HCT116 (cell line): ENCODE results near the gene UFSP2. TPM values are rescaled to one million over a fixed set of nuclear protein-coding genes. Genes with fewer than 3 reads are reported as not detected.

Experiments
- ATAC-seq: fragments of 200-7000 bp; cut with Tn5 transposase; 2 replicates; pipeline ENCODE4 v1.9.1; 2020; ENCODE audit warnings: mild to moderate bottlenecking, moderate library complexity
- BruUV-seq: library from RNA; stranded (reverse); fragments of 400-500 nt; replicated peaks from 2 replicates; lab custom pipeline; 2021; lab: Mats Ljungman, UMichigan
- CTCF ChIA-PET: fragments of 300-600 bp; sonication (Branson Sonifier 250); formaldehyde crosslinking; loops from one replicate; lab custom pipeline; 2021; ENCODE audit warnings: antibody characterized with exemption; lab: Charles Lee
- POLR2A ChIA-PET: fragments of 300-600, 350-600 bp; sonication (Branson Sonifier 250); formaldehyde crosslinking; loops from one replicate; lab custom pipeline; 2021; ENCODE audit warnings: antibody characterized with exemption; lab: Charles Lee
- RAD21 ChIA-PET, 2 experiments: fragments of 300-600 bp; sonication (Branson Sonifier 250); formaldehyde crosslinking; loops; one replicate each; lab custom pipeline; 2023; ENCODE audit warnings: low total read pairs in 2 of 2; ENCODE audit not compliant: uncharacterized antibody in 2 of 2, unreplicated experiment in 2 of 2, low non-redundant PET in 1 of 2; lab: Charles Lee
- DNase-seq: peaks from one replicate; pipeline ENCODE4 v3.0.0-alpha.2; 2010; ENCODE audit warnings: low read depth, low spot score
- H2AFZ ChIP-seq: fragments of 200-600 bp; shearing (Covaris generic), sonication (generic); 2 replicates; pipeline ENCODE4 v1.6.1; 2017; ENCODE audit warnings: low read depth, mixed run types, mixed read lengths, antibody characterized with exemption, low read length; ENCODE audit not compliant: poor library complexity, severe bottlenecking
- H3K27ac ChIP-seq: 2 replicates; pipeline ENCODE4 v1.5.1; 2012; ENCODE audit warnings: low read depth, low read length
- H3K27me3 ChIP-seq: fragments of 200-600 bp; sonication (generic); 2 replicates; pipeline ENCODE4 v1.6.1; 2016; ENCODE audit warnings: mixed run types, low read length, mixed read lengths; ENCODE audit not compliant: insufficient read depth
- H3K36me3 ChIP-seq, 2 experiments: fragments of 200-500 bp in 1 of 2; fragments of 200-600 bp in 1 of 2; sonication (Bioruptor generic) in 1 of 2; sonication (generic) in 1 of 2; 2 replicates each; pipeline versions ENCODE4 v1.5.1 to v1.6.1; 2014 to 2016; ENCODE audit warnings: low read length in 2 of 2, inconsistent platforms in 1 of 2, mixed read lengths in 1 of 2, mixed run types in 1 of 2; ENCODE audit not compliant: insufficient read depth in 2 of 2, control insufficient read depth in 1 of 2
- H3K4me1 ChIP-seq, 2 experiments: fragments of 200-600 bp in 1 of 2; sonication (generic) in 1 of 2; 2 replicates each; pipeline versions ENCODE4 v1.5.1 to v1.6.1; 2012 to 2017; ENCODE audit warnings: low read length in 2 of 2, inconsistent platforms in 1 of 2, mild to moderate bottlenecking in 1 of 2, mixed read lengths in 1 of 2, mixed run types in 1 of 2, moderate library complexity in 1 of 2; ENCODE audit not compliant: insufficient read depth in 2 of 2, control insufficient read depth in 1 of 2
- H3K4me2 ChIP-seq: fragments of 200-600 bp; sonication (generic); 2 replicates; pipeline ENCODE4 v1.6.1; 2017; ENCODE audit warnings: mixed run types, low read length, mixed read lengths
- H3K4me3 ChIP-seq, 2 experiments: fragments of 200-600 bp in 1 of 2; sonication (generic) in 1 of 2; replicated peaks in 1 of 2; 2 replicates each; pipeline ENCODE4 v1.5.1; 2011 to 2016; ENCODE audit warnings: low read length in 2 of 2, control low read depth in 1 of 2, low read depth in 1 of 2, mild to moderate bottlenecking in 1 of 2, mixed read lengths in 1 of 2, mixed run types in 1 of 2
- H3K79me2 ChIP-seq: fragments of 200-600 bp; sonication (generic); 2 replicates; pipeline ENCODE4 v1.6.1; 2017; ENCODE audit warnings: mild to moderate bottlenecking, mixed run types, low read length, moderate library complexity, mixed read lengths; ENCODE audit not compliant: insufficient read depth
- H3K9ac ChIP-seq: fragments of 200-600 bp; sonication (generic); 2 replicates; pipeline ENCODE4 v1.6.1; 2016; ENCODE audit warnings: low read length, mixed read lengths
- H3K9me2 ChIP-seq: fragments of 200-600 bp; sonication (generic), shearing (Covaris generic); 2 replicates; pipeline ENCODE4 v1.6.1; 2017; ENCODE audit warnings: mixed run types, mild to moderate bottlenecking, moderate library complexity; ENCODE audit not compliant: insufficient read depth
- H3K9me3 ChIP-seq, 2 experiments: fragments of 200-500 bp in 1 of 2; fragments of 200-600 bp in 1 of 2; sonication (Bioruptor generic) in 1 of 2; sonication (generic) in 1 of 2; 2 replicates each; pipeline ENCODE4 v1.6.1; 2014 to 2017; ENCODE audit warnings: low read length in 2 of 2, mixed read lengths in 2 of 2, inconsistent platforms in 1 of 2, low read depth in 1 of 2, mild to moderate bottlenecking in 1 of 2, mixed run types in 1 of 2, moderate library complexity in 1 of 2; ENCODE audit not compliant: control insufficient read depth in 1 of 2, insufficient read depth in 1 of 2
- H4K20me1 ChIP-seq: fragments of 200-600 bp; sonication (generic), shearing (Covaris generic); 2 replicates; pipeline ENCODE4 v1.6.1; 2017; ENCODE audit warnings: mixed run types, mild to moderate bottlenecking, moderate library complexity; ENCODE audit not compliant: insufficient read depth
- CBX3 ChIP-seq: IDR thresholded peaks from 2 replicates; pipeline ENCODE4 v1.6.1; 2012; ENCODE audit warnings: low read depth
- CEBPB ChIP-seq: IDR thresholded peaks from 2 replicates; pipeline ENCODE4 v1.6.1; 2012; ENCODE audit warnings: low read depth
- EGR1 ChIP-seq: IDR thresholded peaks from 2 replicates; pipeline ENCODE4 v1.6.1; 2012; ENCODE audit warnings: low read depth
- EZH2phosphoT487 ChIP-seq: fragments of 200-600 bp; IDR thresholded peaks from 2 replicates; pipeline ENCODE4 v1.6.1; 2018; ENCODE audit warnings: antibody characterized with exemption, borderline replicate concordance
- FOSL1 ChIP-seq: IDR thresholded peaks from 2 replicates; pipeline ENCODE4 v1.6.1; 2012; ENCODE audit warnings: low read depth
- POLR2AphosphoS5 ChIP-seq: IDR thresholded peaks from 2 replicates; pipeline ENCODE4 v1.6.1; 2011; ENCODE audit warnings: mild to moderate bottlenecking, low read depth, low read length, moderate library complexity
- RAD21 ChIP-seq: IDR thresholded peaks from 2 replicates; pipeline ENCODE4 v1.6.1; 2012; ENCODE audit warnings: low read depth, mild to moderate bottlenecking
- TCF7L2 ChIP-seq: IDR thresholded peaks from 2 replicates; pipeline ENCODE4 v1.7.0; 2011; ENCODE audit warnings: borderline replicate concordance, inconsistent platforms; ENCODE audit not compliant: insufficient read depth, insufficient read length; ENCODE audit errors: extremely low read depth
- YY1 ChIP-seq: IDR thresholded peaks from 2 replicates; pipeline ENCODE4 v1.6.1; 2011; ENCODE audit warnings: low read length, low read depth, moderate library complexity, mild to moderate bottlenecking; ENCODE audit not compliant: insufficient replicate concordance; ENCODE audit errors: extremely low read depth
- ZNF274 ChIP-seq: fragments of 200-500 bp; sonication (Bioruptor generic); IDR thresholded peaks from 2 replicates; pipeline ENCODE4 v1.6.1; 2014; ENCODE audit warnings: mild to moderate bottlenecking, low read depth, low read length, inconsistent platforms
- intact Hi-C: fragments of 100-400 bp; cut with micrococcal nuclease; formaldehyde crosslinking; loops from 2 replicates; pipeline ENCODE4 v1.10.0; 2022
- total RNA-seq: library from RNA; stranded (reverse); gene quantifications from one replicate; pipeline ENCODE4 v1.2.1, GENCODE V29; 2021; ENCODE audit not compliant: unreplicated experiment
- TF ChIP-seq, protein P1 (sequence below): IDR thresholded peaks from 2 replicates; pipeline ENCODE4 v1.6.1; 2012

The UFSP2 gene
- total RNA-seq, 1 experiment from 2014 or later: 29.4 TPM

GRCh38 chr4:185472103-185472542, 46.4 kb upstream of the UFSP2 start:
- no peaks in the 10 kb centered on the region for H3K36me3 ChIP-seq
- CTCF ChIA-PET: no interaction called here
- no peaks in the 10 kb centered on the region for H3K27me3 ChIP-seq
- DNase-seq: no peak
- no peaks in the 10 kb centered on the region for H3K9me2 ChIP-seq
- H3K79me2 ChIP-seq: no peaks in the 10 kb centered on the region
- no peak for ATAC-seq
- peaks cover 2 to 12% of the 10 kb centered on the region in 2 experiments; a peak in 3 of 4 replicates for H3K4me1 ChIP-seq
- peak overlapping the region; percentile 88 for H2AFZ ChIP-seq
- H4K20me1 ChIP-seq: no peaks in the 10 kb centered on the region
- intact Hi-C loops: loop anchor here (5.0 kb wide), 1 partner anchor 565 kb away; no protein-coding TSS in a partner anchor
- no peaks in the 10 kb centered on the region for H3K9me3 ChIP-seq
- TF ChIP-seq, protein P1, sequence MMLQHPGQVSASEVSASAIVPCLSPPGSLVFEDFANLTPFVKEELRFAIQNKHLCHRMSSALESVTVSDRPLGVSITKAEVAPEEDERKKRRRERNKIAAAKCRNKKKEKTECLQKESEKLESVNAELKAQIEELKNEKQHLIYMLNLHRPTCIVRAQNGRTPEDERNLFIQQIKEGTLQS: no peak
- TF ChIP-seq EGR1 (no peak), FOSL1 (no peak), EZH2phosphoT487 (no peak), TCF7L2 (no peak), POLR2AphosphoS5 (no peak), CEBPB (no peak), ZNF274 (no peak), RAD21 (no peak), YY1 (no peak), CBX3 (no peak)
- H3K9ac ChIP-seq: peak overlapping the region; percentile 65
- peak overlapping the region; percentile 94 for H3K4me2 ChIP-seq
- H3K4me3 ChIP-seq: peak overlapping the region; percentile 58 to 71
- TSS peak; percentile 69 for BruUV-seq
- RAD21 ChIA-PET: no interaction called here
- no peak overlapping the region for H3K27ac ChIP-seq
- POLR2A ChIA-PET: no interaction called here
